ENCODE measurements around the gene SMAGP.

The SMAGP gene

GRCh38 chr12:51198568-51199365 is 71.4 kb downstream of the SMAGP start:
- no peaks in the 10 kb centered on the region for H3K9me3 Mint-ChIP-seq
- H3K4me3 Mint-ChIP-seq, result no peak overlapping the region
- no peaks in the 10 kb centered on the region for H3K36me3 Mint-ChIP-seq (ENCODE audit: low read depth)
- H3K4me1 Mint-ChIP-seq, result no peaks in the 10 kb centered on the region
- H3K27me3 Mint-ChIP-seq (ENCODE audit: low read depth), result no peaks in the 10 kb centered on the region
- TF ChIP-seq CTCF (IDR thresholded peaks at IDR 0.05; ENCODE audit: unreplicated experiment in 3 of 3), result no peak
- no peak overlapping the region for H3K27ac Mint-ChIP-seq

- H3K27ac Mint-ChIP-seq, result no peak overlapping the region
- TF ChIP-seq CTCF (IDR thresholded peaks at IDR 0.05; ENCODE audit: unreplicated experiment in 3 of 3), result no peak
- no peaks in the 10 kb centered on the region for H3K36me3 Mint-ChIP-seq (ENCODE audit: low read depth)
- no peaks in the 10 kb centered on the region for H3K27me3 Mint-ChIP-seq (ENCODE audit: low read depth)
- no peaks in the 10 kb centered on the region for H3K9me3 Mint-ChIP-seq
- no peaks in the 10 kb centered on the region for H3K4me1 Mint-ChIP-seq
- H3K4me3 Mint-ChIP-seq, result no peak overlapping the region
These were observed 72.3 kb downstream of the SMAGP start for GRCh38 chr12:51197736-51198567.

GRCh38 chr12:51196547-51196946 is 73.7 kb downstream of the SMAGP start:
- Mint-ChIP-seq H3K4me1 (no peaks in the 10 kb centered on the region), H3K27me3 (ENCODE audit: low read depth) (no peaks in the 10 kb centered on the region), H3K27ac (no peak overlapping the region), H3K9me3 (no peaks in the 10 kb centered on the region), H3K4me3 (no peak overlapping the region), H3K36me3 (ENCODE audit: low read depth) (no peaks in the 10 kb centered on the region)
- no peak for TF ChIP-seq CTCF (IDR thresholded peaks at IDR 0.05; ENCODE audit: unreplicated experiment in 3 of 3)

GRCh38 chr12:51195841-51196240 is 74.4 kb downstream of the SMAGP start:
- peaks cover 4% of the 10 kb centered on the region for H3K4me1 Mint-ChIP-seq
- H3K27me3 Mint-ChIP-seq (ENCODE audit: low read depth), result no peaks in the 10 kb centered on the region
- no peak overlapping the region for H3K4me3 Mint-ChIP-seq
- no peak overlapping the region for H3K27ac Mint-ChIP-seq
- H3K36me3 Mint-ChIP-seq (ENCODE audit: low read depth), result no peaks in the 10 kb centered on the region
- no peaks in the 10 kb centered on the region for H3K9me3 Mint-ChIP-seq
- TF ChIP-seq CTCF (IDR thresholded peaks at IDR 0.05; ENCODE audit: unreplicated experiment in 3 of 3), result no peak
